HCT116 (cell line): Measurements from ENCODE around the gene ADARB2.

Source experiments
- CTCF ChIP-seq, 3 experiments: fragments of 200-600 bp in 1 of 3; sonication (generic) in 1 of 3; IDR thresholded peaks in 2 of 3; conservative IDR thresholded peaks in 1 of 3; 2 replicates each; pipeline ENCODE4 v1.5.1; 2012 to 2017; ENCODE audit warnings: low read depth in 2 of 3, low read length in 2 of 3, antibody characterized with exemption in 1 of 3, borderline replicate concordance in 1 of 3, control low read depth in 1 of 3, mild to moderate bottlenecking in 1 of 3, mixed read lengths in 1 of 3, mixed run types in 1 of 3, moderate library complexity in 1 of 3; ENCODE audit not compliant: insufficient read depth in 1 of 3
- ELF1 ChIP-seq: IDR thresholded peaks from 2 replicates; pipeline ENCODE4 v1.6.1; 2012; ENCODE audit warnings: low read depth, borderline replicate concordance
- TF ChIP-seq, protein P1 (sequence below): IDR thresholded peaks from 2 replicates; pipeline ENCODE4 v1.6.1; 2012; ENCODE audit warnings: low read depth

DNA sequence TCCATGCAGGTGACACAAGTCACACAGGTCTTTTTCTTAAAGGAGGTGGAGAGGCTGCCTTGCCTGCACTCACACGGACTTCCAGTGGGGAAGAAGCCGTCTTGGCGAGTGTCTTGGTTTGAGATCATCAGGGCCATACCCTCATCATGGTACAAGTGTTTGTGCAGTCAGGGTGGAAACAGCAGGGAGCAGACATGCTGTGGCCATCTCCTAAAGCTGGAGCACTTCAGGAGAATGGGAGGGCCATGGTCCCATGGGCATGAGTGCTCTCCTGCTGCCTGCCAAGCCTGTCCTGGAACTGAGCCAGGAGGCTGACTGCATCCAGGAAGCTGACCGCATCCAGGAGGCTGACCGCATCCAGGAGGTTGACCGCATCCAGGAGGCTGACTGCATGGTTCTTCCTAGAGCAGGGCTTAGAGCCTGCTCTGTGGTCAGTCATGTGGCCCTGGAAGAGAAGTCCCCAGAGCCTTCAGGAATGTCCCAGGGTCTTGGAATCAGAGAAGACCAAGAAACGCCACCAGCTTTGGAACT lies 98.4 kb downstream of the ADARB2 start:
- no peak for TF ChIP-seq CTCF (IDR thresholded peaks at IDR 0.05 in 2 of 3, conservative IDR thresholded peaks at IDR 0.05 in 1 of 3; ENCODE audit: borderline replicate concordance in 1 of 3, insufficient read depth in 1 of 3, low read depth in 2 of 3, low read length in 2 of 3)
- TF ChIP-seq ELF1: no peak
- TF ChIP-seq, protein P1, sequence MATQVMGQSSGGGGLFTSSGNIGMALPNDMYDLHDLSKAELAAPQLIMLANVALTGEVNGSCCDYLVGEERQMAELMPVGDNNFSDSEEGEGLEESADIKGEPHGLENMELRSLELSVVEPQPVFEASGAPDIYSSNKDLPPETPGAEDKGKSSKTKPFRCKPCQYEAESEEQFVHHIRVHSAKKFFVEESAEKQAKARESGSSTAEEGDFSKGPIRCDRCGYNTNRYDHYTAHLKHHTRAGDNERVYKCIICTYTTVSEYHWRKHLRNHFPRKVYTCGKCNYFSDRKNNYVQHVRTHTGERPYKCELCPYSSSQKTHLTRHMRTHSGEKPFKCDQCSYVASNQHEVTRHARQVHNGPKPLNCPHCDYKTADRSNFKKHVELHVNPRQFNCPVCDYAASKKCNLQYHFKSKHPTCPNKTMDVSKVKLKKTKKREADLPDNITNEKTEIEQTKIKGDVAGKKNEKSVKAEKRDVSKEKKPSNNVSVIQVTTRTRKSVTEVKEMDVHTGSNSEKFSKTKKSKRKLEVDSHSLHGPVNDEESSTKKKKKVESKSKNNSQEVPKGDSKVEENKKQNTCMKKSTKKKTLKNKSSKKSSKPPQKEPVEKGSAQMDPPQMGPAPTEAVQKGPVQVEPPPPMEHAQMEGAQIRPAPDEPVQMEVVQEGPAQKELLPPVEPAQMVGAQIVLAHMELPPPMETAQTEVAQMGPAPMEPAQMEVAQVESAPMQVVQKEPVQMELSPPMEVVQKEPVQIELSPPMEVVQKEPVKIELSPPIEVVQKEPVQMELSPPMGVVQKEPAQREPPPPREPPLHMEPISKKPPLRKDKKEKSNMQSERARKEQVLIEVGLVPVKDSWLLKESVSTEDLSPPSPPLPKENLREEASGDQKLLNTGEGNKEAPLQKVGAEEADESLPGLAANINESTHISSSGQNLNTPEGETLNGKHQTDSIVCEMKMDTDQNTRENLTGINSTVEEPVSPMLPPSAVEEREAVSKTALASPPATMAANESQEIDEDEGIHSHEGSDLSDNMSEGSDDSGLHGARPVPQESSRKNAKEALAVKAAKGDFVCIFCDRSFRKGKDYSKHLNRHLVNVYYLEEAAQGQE: no peak
